HL-60 (cell line): ENCODE measurements around the gene SIPA1L3.

Experiments
- DNase-seq, 2 experiments: peaks; one replicate each; pipeline ENCODE4 v3.0.0-alpha.2; 2010 to 2020; ENCODE audit warnings: low read depth in 1 of 2, low spot score in 1 of 2
- H3K27ac ChIP-seq: fragments of 250-450 bp; sonication (Bioruptor Pico); replicated peaks from 2 replicates; pipeline ENCODE4 v1.5.1; 2020; ENCODE audit warnings: mild to moderate bottlenecking, moderate library complexity
- H3K27me3 ChIP-seq: fragments of 250-450 bp; sonication (Bioruptor Pico); 2 replicates; pipeline ENCODE4 v1.5.1; 2021; ENCODE audit warnings: mild to moderate bottlenecking, moderate library complexity; ENCODE audit not compliant: insufficient read depth, poor library complexity, severe bottlenecking
- H3K4me3 ChIP-seq: replicated peaks from 2 replicates; pipeline ENCODE4 v1.5.1; 2011; ENCODE audit warnings: mild to moderate bottlenecking, control low read depth, low read length; ENCODE audit not compliant: insufficient read depth
- GABPA ChIP-seq: IDR thresholded peaks from 2 replicates; pipeline ENCODE4 v1.6.1; 2012; ENCODE audit warnings: low read depth
- POLR2AphosphoS5 ChIP-seq: IDR thresholded peaks from 2 replicates; pipeline ENCODE4 v1.6.1; 2012; ENCODE audit warnings: low read depth
- REST ChIP-seq: IDR thresholded peaks from 2 replicates; pipeline ENCODE4 v1.6.1; 2012; ENCODE audit warnings: low read depth; ENCODE audit not compliant: insufficient replicate concordance
- SPI1 ChIP-seq: IDR thresholded peaks from 2 replicates; pipeline ENCODE4 v1.6.1; 2012; ENCODE audit warnings: low read depth, mild to moderate bottlenecking, borderline replicate concordance
- TF ChIP-seq, protein P1 (sequence below): IDR thresholded peaks from one replicate; pipeline ENCODE4 v1.5.1; 2011; ENCODE audit warnings: low read length, control low read depth, inconsistent platforms; ENCODE audit not compliant: insufficient read depth

Gene SIPA1L3

DNA sequence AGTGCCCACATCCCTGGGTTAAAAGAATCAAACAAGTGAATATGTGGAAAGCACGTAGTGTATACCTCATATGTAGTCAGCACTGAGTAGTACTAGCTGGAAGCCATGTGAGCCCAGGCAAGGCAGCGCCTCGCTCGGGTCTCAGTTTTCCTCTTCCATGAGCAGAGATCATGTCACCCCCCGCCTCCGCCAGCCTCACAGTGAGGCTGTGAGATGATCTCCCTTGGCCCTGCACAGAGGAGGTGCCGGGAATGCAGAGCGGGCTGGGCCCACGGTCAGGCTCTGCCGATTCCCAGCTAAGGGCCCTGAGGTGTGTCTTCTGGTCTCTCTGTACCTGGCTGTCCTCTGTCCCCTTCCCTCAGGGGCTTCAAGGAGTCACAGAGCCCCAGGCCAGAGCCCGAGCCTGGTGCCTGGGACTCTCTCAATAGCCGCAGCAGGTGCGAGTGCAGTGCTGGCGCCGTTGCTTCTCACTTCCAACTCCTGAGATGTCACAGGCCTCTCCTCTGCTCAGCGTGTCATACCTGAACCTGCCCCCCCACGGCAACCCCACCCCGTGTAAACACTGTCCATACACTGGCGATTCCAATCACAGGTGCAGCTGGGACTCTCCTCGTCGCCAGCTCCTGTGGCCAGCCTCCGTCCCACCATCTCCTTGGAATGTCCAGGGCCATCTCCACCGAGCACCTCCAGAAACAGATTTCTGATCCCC lies 290.1 kb downstream of the SIPA1L3 start:
- H3K27me3 ChIP-seq: no peaks in the 10 kb centered on the region
- H3K4me3 ChIP-seq: no peak overlapping the region
- TF ChIP-seq GABPA: no peak
- TF ChIP-seq, protein P1, sequence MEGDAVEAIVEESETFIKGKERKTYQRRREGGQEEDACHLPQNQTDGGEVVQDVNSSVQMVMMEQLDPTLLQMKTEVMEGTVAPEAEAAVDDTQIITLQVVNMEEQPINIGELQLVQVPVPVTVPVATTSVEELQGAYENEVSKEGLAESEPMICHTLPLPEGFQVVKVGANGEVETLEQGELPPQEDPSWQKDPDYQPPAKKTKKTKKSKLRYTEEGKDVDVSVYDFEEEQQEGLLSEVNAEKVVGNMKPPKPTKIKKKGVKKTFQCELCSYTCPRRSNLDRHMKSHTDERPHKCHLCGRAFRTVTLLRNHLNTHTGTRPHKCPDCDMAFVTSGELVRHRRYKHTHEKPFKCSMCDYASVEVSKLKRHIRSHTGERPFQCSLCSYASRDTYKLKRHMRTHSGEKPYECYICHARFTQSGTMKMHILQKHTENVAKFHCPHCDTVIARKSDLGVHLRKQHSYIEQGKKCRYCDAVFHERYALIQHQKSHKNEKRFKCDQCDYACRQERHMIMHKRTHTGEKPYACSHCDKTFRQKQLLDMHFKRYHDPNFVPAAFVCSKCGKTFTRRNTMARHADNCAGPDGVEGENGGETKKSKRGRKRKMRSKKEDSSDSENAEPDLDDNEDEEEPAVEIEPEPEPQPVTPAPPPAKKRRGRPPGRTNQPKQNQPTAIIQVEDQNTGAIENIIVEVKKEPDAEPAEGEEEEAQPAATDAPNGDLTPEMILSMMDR: no peak
- TF ChIP-seq SPI1: no peak
- no peak for TF ChIP-seq REST
- no peak for TF ChIP-seq POLR2AphosphoS5
- no peak for DNase-seq
- H3K27ac ChIP-seq: no peak overlapping the region

DNA sequence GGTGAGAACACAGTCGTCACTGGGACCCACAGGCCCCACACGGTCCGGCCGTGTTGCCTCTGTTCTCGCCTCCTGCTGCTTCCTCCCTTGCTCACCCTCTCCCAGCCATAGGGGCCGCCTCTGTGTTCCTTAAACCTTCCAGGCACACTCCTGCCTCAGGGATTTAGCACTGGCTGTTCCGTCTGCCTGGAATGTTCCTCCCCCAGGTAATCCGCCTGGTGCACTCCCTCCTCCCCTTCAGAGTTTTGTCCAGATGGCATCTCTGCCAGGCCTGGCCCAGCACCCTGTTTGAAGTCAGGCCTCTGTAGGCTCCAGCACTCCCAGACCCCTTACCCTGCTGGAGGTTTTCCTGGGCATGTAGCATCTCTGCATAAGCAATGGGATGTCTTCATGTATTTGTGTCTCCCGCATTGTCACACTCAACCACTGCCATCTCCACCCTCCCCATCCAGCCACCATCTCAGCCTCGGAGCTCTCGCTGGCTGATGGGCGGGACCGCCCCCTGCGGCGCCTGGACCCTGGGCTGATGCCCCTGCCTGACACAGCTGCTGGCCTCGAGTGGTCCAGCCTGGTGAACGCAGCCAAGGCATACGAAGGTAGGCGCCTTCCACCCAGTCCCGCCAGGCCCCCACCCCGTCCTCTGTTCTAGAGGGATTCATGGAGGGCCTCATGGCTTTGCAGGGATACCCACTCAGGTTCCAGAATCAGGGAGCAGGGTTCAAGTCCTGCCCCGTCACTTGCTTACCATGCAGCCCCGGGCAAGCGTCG lies 291.1 kb downstream of the SIPA1L3 start:
- no peak for DNase-seq
- H3K27me3 ChIP-seq: no peaks in the 10 kb centered on the region
- no peak overlapping the region for H3K4me3 ChIP-seq
- no peak for TF ChIP-seq GABPA
- TF ChIP-seq, protein P1: no peak
- no peak for TF ChIP-seq REST
- TF ChIP-seq SPI1: no peak
- TF ChIP-seq POLR2AphosphoS5: no peak
- no peak overlapping the region for H3K27ac ChIP-seq

DNA sequence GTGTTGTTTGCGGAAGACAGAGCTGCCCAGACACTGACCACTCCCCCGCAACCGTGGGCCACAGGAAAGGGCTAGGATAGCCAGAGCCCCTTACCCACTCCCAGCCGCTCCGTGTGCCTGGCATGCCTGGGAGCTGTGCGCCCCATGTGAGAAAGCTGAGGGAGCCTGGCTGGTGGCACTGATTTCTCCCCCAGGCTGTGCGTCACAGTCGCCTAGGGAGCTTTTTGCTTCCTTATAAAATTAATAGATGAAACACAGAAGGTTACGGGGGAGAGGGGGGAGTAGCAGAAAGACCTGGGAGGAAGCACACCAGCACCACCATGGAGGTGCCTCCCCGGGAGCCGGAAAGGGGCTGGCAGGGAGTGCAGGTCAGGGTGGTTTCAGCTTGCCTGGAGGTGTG lies 292.3 kb downstream of the SIPA1L3 start:
- Histone ChIP-seq H3K27ac (no peak overlapping the region), H3K27me3 (no peaks in the 10 kb centered on the region), H3K4me3 (no peak overlapping the region)
- DNase-seq: no peak
- TF ChIP-seq, protein P1: no peak
- no peak for TF ChIP-seq GABPA
- no peak for TF ChIP-seq REST
- TF ChIP-seq POLR2AphosphoS5: no peak
- no peak for TF ChIP-seq SPI1
